Sigmoid colon (tissue), 4 donors: ENCODE results near the gene ZBTB21.

Source experiments
- POLR2A ChIP-seq, 2 donors: fragments of 450-650 bp; IDR thresholded peaks; one replicate each; pipeline ENCODE4 v1.6.1; 2016; ENCODE audit warnings: antibody characterized with exemption in 2 of 2, mild to moderate bottlenecking in 2 of 2, moderate library complexity in 2 of 2
- POLR2AphosphoS5 ChIP-seq, 4 donors: sonication (generic); formaldehyde crosslinking; IDR thresholded peaks; one replicate each; pipeline ENCODE4 v1.6.1; 2017; ENCODE audit warnings: antibody characterized with exemption in 4 of 4

GRCh38 chr21:42025376-42026081 lies 15.4 kb upstream of the ZBTB21 start:
- TF ChIP-seq POLR2A (IDR thresholded peaks at IDR 0.05): no peak
- peak in 3 of 4 donors; percentile 25 to 55 (median 32) for TF ChIP-seq POLR2AphosphoS5 (IDR thresholded peaks at IDR 0.05)
